IMR-90 (cell line): ENCODE data around the gene CBX8. TPM values are rescaled to one million over a fixed set of nuclear protein-coding genes. Genes with fewer than 3 reads are reported as not detected.

Experiments used
- ATAC-seq: fragments of 200-7000 bp; cut with Tn5 transposase; 2 replicates; pipeline ENCODE4 v1.9.1; 2020; ENCODE audit warnings: low read depth, mild to moderate bottlenecking, moderate library complexity
- BruUV-seq: library from RNA; stranded (reverse); fragments of 400-500 nt; replicated peaks from 2 replicates; lab custom pipeline; 2021; lab: Mats Ljungman, UMichigan
- CTCF ChIA-PET: fragments of 300-600 bp; formaldehyde crosslinking; extraction: SDS; loops from one replicate; lab custom pipeline; 2021; ENCODE audit warnings: antibody characterized with exemption; lab: Yijun Ruan, JAX
- POLR2A ChIA-PET: fragments of 300-600 bp; sonication (Branson Sonifier 250); formaldehyde crosslinking; loops from one replicate; lab custom pipeline; 2022; ENCODE audit warnings: antibody characterized with exemption; ENCODE audit not compliant: unreplicated experiment; lab: Charles Lee
- DNase-seq: peaks from one replicate; pipeline ENCODE4 v3.0.0; 2013
- H2AFZ ChIP-seq: replicated peaks from 2 replicates; pipeline ENCODE3; 2013; ENCODE audit warnings: low read length, mild to moderate bottlenecking; ENCODE audit not compliant: poor library complexity
- H2AK5ac ChIP-seq: 2 replicates; pipeline ENCODE4 v1.6.1; 2013; ENCODE audit warnings: low read depth, low read length, inconsistent platforms
- H2AK9ac ChIP-seq: replicated peaks from 2 replicates; pipeline ENCODE3; 2013; ENCODE audit warnings: mild to moderate bottlenecking, low read depth, low read length, moderate library complexity; ENCODE audit not compliant: poor library complexity
- H2BK120ac ChIP-seq: 2 replicates; pipeline ENCODE4 v1.6.1; 2013; ENCODE audit warnings: low read depth, low read length, inconsistent platforms
- H2BK15ac ChIP-seq: 3 replicates; pipeline ENCODE4 v1.6.1; 2013; ENCODE audit warnings: low read depth, low read length, inconsistent platforms
- H2BK20ac ChIP-seq: 2 replicates; pipeline ENCODE4 v1.6.1; 2013; ENCODE audit warnings: low read depth, mild to moderate bottlenecking, inconsistent platforms, low read length, moderate library complexity
- H2BK5ac ChIP-seq: 2 replicates; pipeline ENCODE4 v1.6.1; 2013; ENCODE audit warnings: mild to moderate bottlenecking, low read depth, low read length, inconsistent platforms; ENCODE audit not compliant: poor library complexity, severe bottlenecking
- H3K14ac ChIP-seq: replicated peaks from 2 replicates; pipeline ENCODE4 v1.6.1; 2013; ENCODE audit warnings: low read depth, low read length, inconsistent platforms
- H3K18ac ChIP-seq: 2 replicates; pipeline ENCODE4 v1.6.1; 2013; ENCODE audit warnings: low read depth, low read length, control low read depth
- H3K23ac ChIP-seq: 2 replicates; pipeline ENCODE4 v1.6.1; 2013; ENCODE audit warnings: low read depth, low read length, inconsistent platforms
- H3K27ac ChIP-seq: 2 replicates; pipeline ENCODE4 v1.5.1; 2013; ENCODE audit warnings: mild to moderate bottlenecking, control low read depth, low read length; ENCODE audit not compliant: insufficient read depth
- H3K27me3 ChIP-seq: 2 replicates; pipeline ENCODE4 v1.6.1; 2013; ENCODE audit warnings: low read length; ENCODE audit not compliant: control insufficient read depth, insufficient read depth
- H3K36me3 ChIP-seq: 2 replicates; pipeline ENCODE4 v1.6.1; 2013; ENCODE audit warnings: low read length, mixed read lengths; ENCODE audit not compliant: control insufficient read depth, insufficient read depth
- H3K4ac ChIP-seq: 2 replicates; pipeline ENCODE4 v1.6.1; 2013; ENCODE audit warnings: low read depth, low read length, inconsistent platforms
- H3K4me1 ChIP-seq: 2 replicates; pipeline ENCODE4 v1.6.1; 2013; ENCODE audit warnings: low read length, mixed read lengths; ENCODE audit not compliant: control insufficient read depth, insufficient read depth
- H3K4me2 ChIP-seq: 2 replicates; pipeline ENCODE4 v1.6.1; 2013; ENCODE audit warnings: low read depth, mild to moderate bottlenecking, control low read depth, low read length, moderate library complexity
- H3K4me3 ChIP-seq: 2 replicates; pipeline ENCODE4 v1.5.1; 2013; ENCODE audit warnings: low read depth, mild to moderate bottlenecking, control low read depth, low read length, moderate library complexity; ENCODE audit not compliant: insufficient read depth
- H3K56ac ChIP-seq: 2 replicates; pipeline ENCODE4 v1.6.1; 2013; ENCODE audit warnings: low read length, inconsistent platforms; ENCODE audit not compliant: insufficient read depth; ENCODE audit errors: extremely low read depth
- H3K79me1 ChIP-seq, 2 experiments: 2 replicates each; pipeline ENCODE4 v1.6.1; 2013; ENCODE audit warnings: low read length in 2 of 2, inconsistent platforms in 1 of 2, low read depth in 1 of 2
- H3K9ac ChIP-seq: 2 replicates; pipeline ENCODE4 v1.6.1; 2013; ENCODE audit warnings: low read depth, low read length, control low read depth
- H3K9me1 ChIP-seq: 2 replicates; pipeline ENCODE4 v1.6.1; 2013; ENCODE audit warnings: low read length, inconsistent platforms; ENCODE audit not compliant: insufficient read depth
- H3K9me3 ChIP-seq: 2 replicates; pipeline ENCODE4 v1.6.1; 2013; ENCODE audit warnings: low read length; ENCODE audit not compliant: control insufficient read depth, insufficient read depth
- H4K20me1 ChIP-seq: 2 replicates; pipeline ENCODE4 v1.6.1; 2013; ENCODE audit warnings: low read length, inconsistent platforms; ENCODE audit not compliant: insufficient read depth
- H4K5ac ChIP-seq: 2 replicates; pipeline ENCODE4 v1.6.1; 2013; ENCODE audit warnings: mild to moderate bottlenecking, low read depth, low read length, control low read depth
- H4K8ac ChIP-seq, 2 experiments: 2 replicates each; pipeline ENCODE4 v1.6.1; 2013; ENCODE audit warnings: low read depth in 2 of 2, low read length in 2 of 2, control low read depth in 1 of 2, inconsistent platforms in 1 of 2
- H4K91ac ChIP-seq: 2 replicates; pipeline ENCODE4 v1.6.1; 2013; ENCODE audit warnings: low read depth, low read length, inconsistent platforms; ENCODE audit not compliant: insufficient read depth
- BHLHE40 ChIP-seq: fragments of 150-350 bp; IDR thresholded peaks from 2 replicates; pipeline ENCODE4 v1.6.1; 2016; ENCODE audit warnings: mild to moderate bottlenecking, low read depth, low read length
- CEBPB ChIP-seq: IDR thresholded peaks from 2 replicates; pipeline ENCODE4 v1.6.1; 2012; ENCODE audit warnings: low read depth, low read length, improper control_type of control experiment
- CHD1 ChIP-seq: IDR thresholded peaks from 2 replicates; pipeline ENCODE4 v1.6.1; 2012; ENCODE audit warnings: low read depth, low read length, improper control_type of control experiment
- CTCF ChIP-seq: conservative IDR thresholded peaks from 2 replicates; pipeline ENCODE4 v1.5.1; 2012; ENCODE audit warnings: mild to moderate bottlenecking, low read depth, low read length, improper control_type of control experiment
- ELK1 ChIP-seq: fragments of 150-350 bp; IDR thresholded peaks from 2 replicates; pipeline ENCODE4 v1.6.1; 2016; ENCODE audit warnings: low read depth, mild to moderate bottlenecking, low read length, moderate library complexity, borderline replicate concordance
- FOS ChIP-seq: fragments of 150-350 bp; IDR thresholded peaks from 2 replicates; pipeline ENCODE4 v1.6.1; 2016; ENCODE audit warnings: low read depth, low read length
- MAFK ChIP-seq: IDR thresholded peaks from 2 replicates; pipeline ENCODE4 v1.6.1; 2012; ENCODE audit warnings: low read depth, low read length, improper control_type of control experiment
- MAZ ChIP-seq: IDR thresholded peaks from 2 replicates; pipeline ENCODE4 v1.6.1; 2012; ENCODE audit warnings: low read depth, mild to moderate bottlenecking, low read length, improper control_type of control experiment, moderate library complexity, borderline replicate concordance
- MXI1 ChIP-seq: IDR thresholded peaks from 2 replicates; pipeline ENCODE4 v1.6.1; 2012; ENCODE audit warnings: low read depth, mild to moderate bottlenecking, low read length, moderate library complexity, borderline replicate concordance
- NFE2L2 ChIP-seq: fragments of 150-350 bp; IDR thresholded peaks from 2 replicates; pipeline ENCODE4 v1.6.1; 2016; ENCODE audit warnings: low read depth, mild to moderate bottlenecking, low read length
- POLR2A ChIP-seq: IDR thresholded peaks from 2 replicates; pipeline ENCODE4 v1.6.1; 2012; ENCODE audit warnings: mild to moderate bottlenecking, low read depth, low read length
- RAD21 ChIP-seq: IDR thresholded peaks from 2 replicates; pipeline ENCODE4 v1.6.1; 2012; ENCODE audit warnings: low read length, improper control_type of control experiment
- RCOR1 ChIP-seq: IDR thresholded peaks from 2 replicates; pipeline ENCODE4 v1.6.1; 2012; ENCODE audit warnings: mild to moderate bottlenecking, low read length, improper control_type of control experiment; ENCODE audit not compliant: insufficient replicate concordance
- RFX5 ChIP-seq: IDR thresholded peaks from 2 replicates; pipeline ENCODE4 v1.8.0; 2012; ENCODE audit warnings: low read depth, mild to moderate bottlenecking, low read length, moderate library complexity
- SMC3 ChIP-seq: fragments of 150-350 bp; IDR thresholded peaks from 2 replicates; pipeline ENCODE4 v1.6.1; 2016; ENCODE audit warnings: low read depth, mild to moderate bottlenecking, antibody characterized with exemption, low read length, moderate library complexity
- USF2 ChIP-seq: fragments of 150-350 bp; IDR thresholded peaks from 2 replicates; pipeline ENCODE4 v1.6.1; 2017; ENCODE audit warnings: mild to moderate bottlenecking, antibody characterized with exemption, low read length, low read depth
- WGBS, 2 experiments: methylation state at CpG; one replicate each; pipeline versions ENCODE4 v1.1.5 to v1.1.7; 2013; ENCODE audit warnings: missing lambda C conversion rate in 2 of 2; ENCODE audit not compliant: insufficient read length in 1 of 2; ENCODE audit errors: extremely low coverage in 2 of 2; 5-methylcytosine and 5-hydroxymethylcytosine counted together
- dilution Hi-C: fragments of 300-500 bp; cut with HindIII; formaldehyde crosslinking; loops from one replicate; pipeline ENCODE4 v1.14.3; 2018; ENCODE audit warnings: low sequenced_read_pairs; ENCODE audit not compliant: unreplicated experiment
- in situ Hi-C: fragments of 300-500 bp; cut with MboI; formaldehyde crosslinking; loops from 3 replicates; pipeline ENCODE4 v1.14.3; 2019; ENCODE audit warnings: low sequenced_read_pairs, inconsistent platforms, mixed read lengths
- intact Hi-C: fragments of 100-400 bp; cut with micrococcal nuclease; formaldehyde crosslinking; loops from 2 replicates; pipeline ENCODE4 v1.10.0; 2022
- polyA plus RNA-seq, 3 experiments: library from polyadenylated mRNA; depleted of rRNA; stranded (reverse); fragments of >200 nt; gene quantifications; 2 replicates each; pipeline ENCODE4 v1.2.3, GENCODE V29; 2012; ENCODE audit warnings: low replicate concordance in 1 of 3
- total RNA-seq: library from RNA; depleted of rRNA; stranded (reverse); fragments of >200 nt; gene quantifications from 2 replicates; pipeline ENCODE4 v1.2.3, GENCODE V29; 2012

The CBX8 gene
- total and polyA plus RNA-seq, 2 of the 4 experiments (the other 2 are of a cell fraction): 3.2 to 5.4 TPM

- dilution Hi-C loops: no loop called here
- intact Hi-C loops: no loop called here
- Histone ChIP-seq H2AK9ac (no peak overlapping the region), H3K27ac (no peak overlapping the region), H3K56ac (no peak overlapping the region), H3K9me1 (peaks cover 20% of the 10 kb centered on the region), H2BK120ac (no peak overlapping the region), H3K23ac (no peak overlapping the region), H3K79me1 (peaks cover 0 to 13% of the 10 kb centered on the region in 2 experiments; a peak in 2 of 4 replicates), H4K20me1 (peaks cover 19% of the 10 kb centered on the region), H2AK5ac (no peak overlapping the region), H3K14ac (no peak overlapping the region), H3K27me3 (no peaks in the 10 kb centered on the region), H3K18ac (no peak overlapping the region), H4K5ac (no peak overlapping the region), H3K9ac (no peak overlapping the region), H3K36me3 (peaks cover 13% of the 10 kb centered on the region; the same call in 1 of the 2 replicates), H4K91ac (no peak overlapping the region), H2AFZ (no peak overlapping the region), H4K8ac (no peak overlapping the region), H3K4me3 (no peak overlapping the region), H2BK20ac (no peak overlapping the region), H2BK15ac (no peak overlapping the region), H3K4me2 (no peak overlapping the region), H3K4me1 (peaks cover 14% of the 10 kb centered on the region), H2BK5ac (no peak overlapping the region), H3K9me3 (no peaks in the 10 kb centered on the region), H3K4ac (no peak overlapping the region)
- TF ChIP-seq MAZ: no peak
- TF ChIP-seq CTCF: no peak
- TF ChIP-seq FOS: no peak
- TF ChIP-seq CEBPB: no peak
- TF ChIP-seq RAD21: no peak
- TF ChIP-seq RCOR1: no peak
- no peak for TF ChIP-seq ELK1
- no peak for TF ChIP-seq RFX5
- no peak for TF ChIP-seq SMC3
- TF ChIP-seq MAFK: no peak
- TF ChIP-seq MXI1: no peak
- no peak for TF ChIP-seq USF2
- TF ChIP-seq POLR2A: no peak
- no peak for TF ChIP-seq BHLHE40
- TF ChIP-seq CHD1: no peak
- TF ChIP-seq NFE2L2: no peak
- no peak for ATAC-seq
- in situ Hi-C loops: no loop called here
- no peak for DNase-seq
- POLR2A ChIA-PET: no interaction called here
- BruUV-seq: no TSS peak
- CTCF ChIA-PET: interaction anchor here (1.0 kb wide), 1 partner anchor 163 kb away, joined by 3 read pairs; no protein-coding TSS in a partner anchor
- WGBS, 2 experiments: 100% methylated on average over 1 of the region's 2 CpGs; no CpG with 5 or more reads in 1 of the 2 experiments
Measured at GRCh38 chr17:79829457-79829856, 32.6 kb upstream of the CBX8 start.
